ENCODE data around the gene TANGO2.

GRCh38 chr22:20046730-20047129 lies 25.8 kb downstream of the TANGO2 start:
- no peak for TF ChIP-seq CTCF (conservative IDR thresholded peaks at IDR 0.05)
- no peak for TF ChIP-seq ZFX (IDR thresholded peaks at IDR 0.05)

Data from C4-2B (cell line).